Measurements from ENCODE around the gene SKP1.

DNA sequence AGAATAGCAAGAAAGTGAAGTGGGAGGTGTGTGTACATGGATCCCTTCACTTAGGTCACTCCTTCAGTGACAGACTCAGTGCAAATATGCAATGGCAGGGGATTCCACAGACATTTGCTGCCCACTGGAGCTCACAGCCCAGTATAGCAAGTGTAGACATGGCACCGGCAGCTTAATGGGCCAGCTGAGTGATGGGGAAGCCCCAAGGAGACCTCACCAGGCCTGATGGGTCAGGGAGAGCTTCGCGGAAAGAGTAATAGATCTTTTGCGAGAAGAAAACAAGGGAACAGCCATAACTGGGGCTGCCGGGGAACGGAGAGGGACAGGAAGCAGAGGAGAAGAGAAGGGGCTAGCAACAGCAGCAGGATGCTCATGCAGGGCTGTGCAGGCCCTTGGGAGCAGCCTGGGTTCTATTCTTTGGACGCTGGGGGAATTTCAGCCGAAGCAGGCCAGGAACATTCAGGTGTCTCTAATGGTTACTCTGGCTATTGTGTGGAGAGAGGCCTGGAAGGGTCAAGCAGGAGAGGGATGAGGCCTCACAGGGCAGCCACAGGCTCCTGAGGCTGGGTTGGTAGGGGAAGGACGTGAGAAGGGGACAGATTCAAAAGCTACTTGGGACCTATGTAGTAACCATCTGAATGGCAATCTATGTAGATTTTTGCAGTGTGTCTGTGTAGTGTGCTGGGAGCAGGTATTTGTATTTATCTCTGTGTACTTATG is 35.3 kb downstream of the SKP1 start:
- TF ChIP-seq, protein P1, sequence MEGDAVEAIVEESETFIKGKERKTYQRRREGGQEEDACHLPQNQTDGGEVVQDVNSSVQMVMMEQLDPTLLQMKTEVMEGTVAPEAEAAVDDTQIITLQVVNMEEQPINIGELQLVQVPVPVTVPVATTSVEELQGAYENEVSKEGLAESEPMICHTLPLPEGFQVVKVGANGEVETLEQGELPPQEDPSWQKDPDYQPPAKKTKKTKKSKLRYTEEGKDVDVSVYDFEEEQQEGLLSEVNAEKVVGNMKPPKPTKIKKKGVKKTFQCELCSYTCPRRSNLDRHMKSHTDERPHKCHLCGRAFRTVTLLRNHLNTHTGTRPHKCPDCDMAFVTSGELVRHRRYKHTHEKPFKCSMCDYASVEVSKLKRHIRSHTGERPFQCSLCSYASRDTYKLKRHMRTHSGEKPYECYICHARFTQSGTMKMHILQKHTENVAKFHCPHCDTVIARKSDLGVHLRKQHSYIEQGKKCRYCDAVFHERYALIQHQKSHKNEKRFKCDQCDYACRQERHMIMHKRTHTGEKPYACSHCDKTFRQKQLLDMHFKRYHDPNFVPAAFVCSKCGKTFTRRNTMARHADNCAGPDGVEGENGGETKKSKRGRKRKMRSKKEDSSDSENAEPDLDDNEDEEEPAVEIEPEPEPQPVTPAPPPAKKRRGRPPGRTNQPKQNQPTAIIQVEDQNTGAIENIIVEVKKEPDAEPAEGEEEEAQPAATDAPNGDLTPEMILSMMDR (IDR thresholded peaks at IDR 0.05) = no peak
- no peak for TF ChIP-seq ZFX (IDR thresholded peaks at IDR 0.05; ENCODE audit: borderline replicate concordance)
